ENCODE results near the gene MAP2K4.
"Not testable (repeated sequence)": the region's sequence is repeated elsewhere in the genome, so short reads cannot be mapped to it uniquely, and the experiment has no call there.

Gene MAP2K4

DNA sequence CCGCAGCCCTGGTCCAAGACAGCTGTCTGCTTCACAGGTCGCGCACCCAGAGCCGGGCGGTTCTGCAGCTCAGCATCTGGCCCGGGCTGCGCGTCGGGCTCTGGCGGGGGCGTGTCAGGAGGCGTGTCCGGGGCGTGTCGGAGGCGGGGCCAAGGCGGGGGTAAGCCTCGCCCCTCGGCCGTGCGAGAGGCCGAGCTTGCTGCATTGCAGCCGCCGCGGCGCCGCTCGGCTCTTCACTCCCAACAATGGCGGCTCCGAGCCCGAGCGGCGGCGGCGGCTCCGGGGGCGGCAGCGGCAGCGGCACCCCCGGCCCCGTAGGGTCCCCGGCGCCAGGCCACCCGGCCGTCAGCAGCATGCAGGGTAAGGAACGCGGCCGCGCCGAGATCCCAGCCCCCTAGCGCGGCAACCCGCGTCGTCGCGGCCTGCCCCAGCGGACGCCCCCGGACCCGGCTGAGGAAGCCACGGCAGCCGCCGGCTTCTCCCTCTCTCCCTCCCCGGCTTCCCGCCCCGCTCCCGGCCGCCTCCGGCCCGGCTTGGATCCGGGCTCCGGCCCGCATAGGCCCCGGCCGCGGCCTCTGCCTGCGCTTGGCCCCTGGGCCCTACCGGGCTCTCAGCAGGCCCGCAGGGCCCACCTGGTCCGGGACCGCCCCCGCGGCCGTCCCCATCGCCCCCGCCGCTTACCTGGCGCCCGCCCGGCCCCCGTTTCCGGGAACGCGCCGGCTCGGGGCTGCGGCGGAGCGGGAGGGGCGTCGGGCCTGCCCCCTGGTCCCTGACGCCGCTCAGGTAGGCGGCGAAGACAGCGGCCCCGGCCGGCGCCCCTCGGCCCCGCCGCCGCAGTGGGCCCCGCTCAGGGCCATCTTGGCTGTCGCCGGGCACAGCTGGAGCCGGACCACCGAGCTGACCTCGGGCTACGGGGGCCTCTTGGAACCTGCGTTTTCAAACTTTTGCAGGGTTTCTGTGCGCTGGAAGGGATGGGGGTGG lies at the start of gene MAP2K4:
MAP2K4 (plus strand) TSS at position 236 of the 981 bp plus-strand sequence; CDS start at position 246, 10 bp downstream.
- H3K9ac ChIP-seq (ENCODE audit: low read length), result peak within 1 kb of the TSS; percentile 71
- H3F3A ChIP-seq (ENCODE audit: insufficient read depth, low read length), result no peaks in the 10 kb centered on the region
- peaks cover 21% of the 10 kb centered on the region for H3K4me1 ChIP-seq (ENCODE audit: insufficient read depth, low read length, severe bottlenecking)
- peak within 1 kb of the TSS; percentile 91 for H3K4me2 ChIP-seq (ENCODE audit: low read length)
- H3K9me3 ChIP-seq (ENCODE audit: low read length), result no peaks in the 10 kb centered on the region
- H3K9me2 ChIP-seq (ENCODE audit: low read depth, low read length), result no peaks in the 10 kb centered on the region
- H3K27me3 ChIP-seq (ENCODE audit: insufficient read depth, low read length), result no peaks in the 10 kb centered on the region
- H2AFZ ChIP-seq (ENCODE audit: low read length), result no peak within 1 kb of the TSS
- no peak within 1 kb of the TSS for H3K27ac ChIP-seq (ENCODE audit: low read depth, low read length, poor library complexity, severe bottlenecking)
- H3K79me2 ChIP-seq (ENCODE audit: insufficient read depth, low read length), result peaks cover 40% of the 10 kb centered on the region
- peak within 1 kb of the TSS; percentile 71 for H3K4me3 ChIP-seq (ENCODE audit: low read depth, low read length, poor library complexity, severe bottlenecking)
- no peak for TF ChIP-seq EZH2 (IDR thresholded peaks at IDR 0.05; ENCODE audit: borderline replicate concordance, low read length)
- TF ChIP-seq, protein P1, sequence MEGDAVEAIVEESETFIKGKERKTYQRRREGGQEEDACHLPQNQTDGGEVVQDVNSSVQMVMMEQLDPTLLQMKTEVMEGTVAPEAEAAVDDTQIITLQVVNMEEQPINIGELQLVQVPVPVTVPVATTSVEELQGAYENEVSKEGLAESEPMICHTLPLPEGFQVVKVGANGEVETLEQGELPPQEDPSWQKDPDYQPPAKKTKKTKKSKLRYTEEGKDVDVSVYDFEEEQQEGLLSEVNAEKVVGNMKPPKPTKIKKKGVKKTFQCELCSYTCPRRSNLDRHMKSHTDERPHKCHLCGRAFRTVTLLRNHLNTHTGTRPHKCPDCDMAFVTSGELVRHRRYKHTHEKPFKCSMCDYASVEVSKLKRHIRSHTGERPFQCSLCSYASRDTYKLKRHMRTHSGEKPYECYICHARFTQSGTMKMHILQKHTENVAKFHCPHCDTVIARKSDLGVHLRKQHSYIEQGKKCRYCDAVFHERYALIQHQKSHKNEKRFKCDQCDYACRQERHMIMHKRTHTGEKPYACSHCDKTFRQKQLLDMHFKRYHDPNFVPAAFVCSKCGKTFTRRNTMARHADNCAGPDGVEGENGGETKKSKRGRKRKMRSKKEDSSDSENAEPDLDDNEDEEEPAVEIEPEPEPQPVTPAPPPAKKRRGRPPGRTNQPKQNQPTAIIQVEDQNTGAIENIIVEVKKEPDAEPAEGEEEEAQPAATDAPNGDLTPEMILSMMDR (IDR thresholded peaks at IDR 0.05; ENCODE audit: low read length), result no peak
- H4K20me1 ChIP-seq (ENCODE audit: insufficient read depth, low read length), result peaks cover 8% of the 10 kb centered on the region; the same call in 1 of the 2 replicates
- no peaks in the 10 kb centered on the region for H3K36me3 ChIP-seq (ENCODE audit: insufficient read depth, low read length)

- not testable (repeated sequence) for H3K36me3 ChIP-seq (ENCODE audit: insufficient read depth, low read length); H2AFZ ChIP-seq (ENCODE audit: low read length); H3K4me2 ChIP-seq (ENCODE audit: low read length); H4K20me1 ChIP-seq (ENCODE audit: insufficient read depth, low read length); H3K4me1 ChIP-seq (ENCODE audit: insufficient read depth, low read length, severe bottlenecking); H3K79me2 ChIP-seq (ENCODE audit: insufficient read depth, low read length); H3K27me3 ChIP-seq (ENCODE audit: insufficient read depth, low read length); H3K9me3 ChIP-seq (ENCODE audit: low read length); H3K9ac ChIP-seq (ENCODE audit: low read length); H3K4me3 ChIP-seq (ENCODE audit: low read depth, low read length, poor library complexity, severe bottlenecking); H3K9me2 ChIP-seq (ENCODE audit: low read depth, low read length); H3K27ac ChIP-seq (ENCODE audit: low read depth, low read length, poor library complexity, severe bottlenecking); H3F3A ChIP-seq (ENCODE audit: insufficient read depth, low read length)
Measured at GRCh38 chr17:11972741-11973140, 47.9 kb upstream of the MAP2K4 start.

DNA sequence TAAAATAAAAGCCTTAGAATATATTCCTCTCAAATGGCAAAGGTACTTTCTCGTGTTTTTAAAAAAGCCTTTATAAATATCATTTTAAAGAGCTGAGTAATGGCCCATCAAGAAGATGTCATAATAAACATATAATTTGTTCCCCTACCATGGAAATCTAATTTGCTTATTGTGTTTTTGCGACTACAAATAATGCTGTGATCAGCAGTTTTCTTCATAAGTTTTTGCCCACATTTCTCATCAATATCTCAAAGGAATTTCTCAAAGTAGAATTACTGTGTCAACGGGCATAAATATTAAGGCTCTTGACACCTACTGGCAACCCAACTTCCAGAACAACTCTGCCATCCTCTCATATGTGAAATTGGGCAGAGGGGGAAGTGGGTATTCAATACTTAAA lies 40.9 kb upstream of the MAP2K4 start:
- Histone ChIP-seq H3K9me2 (ENCODE audit: low read depth, low read length) (no peaks in the 10 kb centered on the region), H4K20me1 (ENCODE audit: insufficient read depth, low read length) (no peaks in the 10 kb centered on the region), H3K9me3 (ENCODE audit: low read length) (no peaks in the 10 kb centered on the region), H2AFZ (ENCODE audit: low read length) (no peak overlapping the region), H3K4me3 (ENCODE audit: low read depth, low read length, poor library complexity, severe bottlenecking) (no peak overlapping the region), H3K27ac (ENCODE audit: low read depth, low read length, poor library complexity, severe bottlenecking) (no peak overlapping the region), H3F3A (ENCODE audit: insufficient read depth, low read length) (no peaks in the 10 kb centered on the region), H3K9ac (ENCODE audit: low read length) (no peak overlapping the region), H3K4me2 (ENCODE audit: low read length) (no peak overlapping the region), H3K36me3 (ENCODE audit: insufficient read depth, low read length) (peaks cover 31% of the 10 kb centered on the region; the same call in 1 of the 2 replicates), H3K4me1 (ENCODE audit: insufficient read depth, low read length, severe bottlenecking) (no peaks in the 10 kb centered on the region), H3K79me2 (ENCODE audit: insufficient read depth, low read length) (no peaks in the 10 kb centered on the region), H3K27me3 (ENCODE audit: insufficient read depth, low read length) (no peaks in the 10 kb centered on the region)
- TF ChIP-seq, protein P1 (IDR thresholded peaks at IDR 0.05; ENCODE audit: low read length), result no peak

Measured in OCI-LY1 (cell line).